H1 (cell line): ENCODE results near the gene SHROOM3.

ENCODE experiments used
- CHD7 ChIP-seq: fragments of 300-600 bp; sonication (generic); IDR thresholded peaks from 2 replicates; pipeline ENCODE4 v1.7.1; 2012; ENCODE audit warnings: low read length, moderate library complexity, mild to moderate bottlenecking, inconsistent platforms; ENCODE audit not compliant: insufficient replicate concordance
- CTCF ChIP-seq, 3 experiments: IDR thresholded peaks; 1 replicate in 2 of 3; 2 replicates in 1 of 3; pipeline versions ENCODE4 v1.5.1 to v1.6.1; 2011; ENCODE audit warnings: low read length in 3 of 3, mild to moderate bottlenecking in 3 of 3, inconsistent platforms in 2 of 3, low read depth in 1 of 3, moderate library complexity in 1 of 3; ENCODE audit not compliant: insufficient read depth in 1 of 3; ENCODE audit errors: control extremely low read depth in 1 of 3
- EZH2 ChIP-seq: fragments of 200-600 bp; sonication (generic); IDR thresholded peaks from 2 replicates; pipeline ENCODE4 v1.7.1; 2012; ENCODE audit warnings: low read depth, mild to moderate bottlenecking, moderate library complexity, low read length, inconsistent platforms; ENCODE audit not compliant: severe bottlenecking
- RAD21 ChIP-seq, 2 experiments: IDR thresholded peaks in 1 of 2; conservative IDR thresholded peaks in 1 of 2; 2 replicates each; pipeline ENCODE4 v1.6.1; 2011; ENCODE audit warnings: low read depth in 2 of 2, low read length in 2 of 2, improper control_type of control experiment in 1 of 2, inconsistent platforms in 1 of 2, mild to moderate bottlenecking in 1 of 2, moderate library complexity in 1 of 2
- RXRA ChIP-seq: IDR thresholded peaks from 2 replicates; pipeline ENCODE4 v1.6.1; 2011; ENCODE audit warnings: low read depth, mild to moderate bottlenecking, low read length, moderate library complexity; ENCODE audit not compliant: insufficient read depth
- TAF1 ChIP-seq: IDR thresholded peaks from 2 replicates; pipeline ENCODE4 v1.6.1; 2011; ENCODE audit warnings: mild to moderate bottlenecking, low read depth, low read length
- TF ChIP-seq, protein P1 (sequence below): IDR thresholded peaks from 2 replicates; pipeline ENCODE4 v1.6.1; 2012; ENCODE audit warnings: inconsistent platforms

- TF ChIP-seq CHD7 (no peak), EZH2 (no peak), RAD21 (IDR thresholded peaks at IDR 0.05 in 1 of 2, conservative IDR thresholded peaks at IDR 0.05 in 1 of 2; ENCODE audit: low read depth in 2 of 2, low read length in 2 of 2) (no peak), TAF1 (0 out of 2 replicates have a peak, but pooled peaks have one; percentile 20), CTCF (IDR thresholded peaks at IDR 0.05; ENCODE audit: control extremely low read depth in 1 of 3, insufficient read depth in 1 of 3, low read depth in 1 of 3, low read length in 3 of 3) (no peak), RXRA (no peak)
- TF ChIP-seq, protein P1, sequence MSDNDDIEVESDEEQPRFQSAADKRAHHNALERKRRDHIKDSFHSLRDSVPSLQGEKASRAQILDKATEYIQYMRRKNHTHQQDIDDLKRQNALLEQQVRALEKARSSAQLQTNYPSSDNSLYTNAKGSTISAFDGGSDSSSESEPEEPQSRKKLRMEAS = no peak
Measured at GRCh38 chr4:76434901-76435527, at the start of gene SHROOM3.
